ENCODE measurements around the gene SEC16A.

DNA sequence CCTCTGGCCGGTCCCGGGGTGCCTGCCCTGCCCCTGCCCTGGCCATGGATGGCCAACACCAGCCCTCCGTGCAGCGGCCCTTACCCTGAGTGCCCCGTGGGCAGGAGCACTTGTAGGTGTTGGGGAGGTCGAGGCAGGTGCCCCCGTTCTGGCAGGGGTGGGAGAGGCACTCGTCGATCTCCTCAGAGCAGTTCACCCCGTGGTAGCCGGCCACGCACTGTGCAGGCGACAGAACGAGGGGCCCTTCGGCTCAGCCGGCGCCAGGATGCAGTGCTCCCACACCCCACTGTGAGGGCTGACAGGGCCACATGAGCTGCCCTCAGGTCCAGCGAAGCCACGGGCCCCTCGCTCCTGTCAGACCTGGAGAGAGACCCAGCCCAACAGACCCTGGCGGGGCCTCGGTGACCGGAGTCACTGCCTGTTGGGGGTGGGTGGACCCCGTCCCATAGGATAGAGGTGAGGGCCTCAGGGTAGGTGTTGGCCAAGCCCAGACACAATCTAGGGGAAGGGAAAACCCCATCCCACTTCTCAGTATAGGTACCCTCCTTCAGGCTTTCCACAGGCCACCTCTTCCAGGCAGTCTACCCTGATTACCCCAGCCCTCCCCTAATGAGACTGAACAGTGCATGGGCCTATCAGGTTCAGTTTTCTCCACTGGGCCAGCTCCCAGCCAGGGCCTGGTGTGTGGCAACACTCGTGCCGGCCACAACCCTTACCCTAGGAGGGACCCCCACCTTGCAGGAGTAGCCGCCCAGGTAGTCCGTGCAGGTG is 24.6 kb upstream of the SEC16A start:
- TF ChIP-seq, protein P1, sequence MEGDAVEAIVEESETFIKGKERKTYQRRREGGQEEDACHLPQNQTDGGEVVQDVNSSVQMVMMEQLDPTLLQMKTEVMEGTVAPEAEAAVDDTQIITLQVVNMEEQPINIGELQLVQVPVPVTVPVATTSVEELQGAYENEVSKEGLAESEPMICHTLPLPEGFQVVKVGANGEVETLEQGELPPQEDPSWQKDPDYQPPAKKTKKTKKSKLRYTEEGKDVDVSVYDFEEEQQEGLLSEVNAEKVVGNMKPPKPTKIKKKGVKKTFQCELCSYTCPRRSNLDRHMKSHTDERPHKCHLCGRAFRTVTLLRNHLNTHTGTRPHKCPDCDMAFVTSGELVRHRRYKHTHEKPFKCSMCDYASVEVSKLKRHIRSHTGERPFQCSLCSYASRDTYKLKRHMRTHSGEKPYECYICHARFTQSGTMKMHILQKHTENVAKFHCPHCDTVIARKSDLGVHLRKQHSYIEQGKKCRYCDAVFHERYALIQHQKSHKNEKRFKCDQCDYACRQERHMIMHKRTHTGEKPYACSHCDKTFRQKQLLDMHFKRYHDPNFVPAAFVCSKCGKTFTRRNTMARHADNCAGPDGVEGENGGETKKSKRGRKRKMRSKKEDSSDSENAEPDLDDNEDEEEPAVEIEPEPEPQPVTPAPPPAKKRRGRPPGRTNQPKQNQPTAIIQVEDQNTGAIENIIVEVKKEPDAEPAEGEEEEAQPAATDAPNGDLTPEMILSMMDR (IDR thresholded peaks at IDR 0.05), result no peak
- TF ChIP-seq EP300 (IDR thresholded peaks at IDR 0.05) (no peak), POLR2A (IDR thresholded peaks at IDR 0.05) (no peak), POLR2AphosphoS5 (IDR thresholded peaks at IDR 0.05) (no peak)
